KBM-7 (cell line): ENCODE measurements around the gene JAK1.

Experiments used
- DNase-seq: peaks from one replicate; pipeline ENCODE4 v3.0.0-alpha.2; 2015
- in situ Hi-C: fragments of 300-500 bp; cut with MboI; formaldehyde crosslinking; loops from 2 replicates; pipeline ENCODE4 v1.14.3; 2020; ENCODE audit warnings: low sequenced_read_pairs, low pct_unique_long_range_greater_than_20kb, mixed read lengths

JAK1 gene

DNA sequence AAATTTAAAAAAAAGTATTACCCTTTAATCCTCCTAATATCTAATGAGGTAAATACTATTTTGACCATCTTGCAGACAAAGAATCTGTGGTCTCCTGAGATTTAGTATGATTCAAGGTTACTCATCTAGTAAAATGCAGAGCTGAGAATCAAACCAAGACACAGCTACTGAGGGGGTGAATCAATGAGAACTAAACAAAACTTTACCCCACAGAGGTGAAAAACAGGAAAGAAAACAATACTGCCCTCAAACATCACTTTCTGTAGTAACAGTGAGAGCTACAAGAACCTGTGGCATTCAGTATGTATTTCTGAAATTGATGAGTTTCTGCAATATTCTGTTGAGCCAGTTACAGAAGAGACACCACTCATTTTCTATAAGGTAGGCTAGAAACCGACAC is 85.1 kb downstream of the JAK1 start:
- in situ Hi-C loops, result no loop called here
- no peak for DNase-seq

DNA sequence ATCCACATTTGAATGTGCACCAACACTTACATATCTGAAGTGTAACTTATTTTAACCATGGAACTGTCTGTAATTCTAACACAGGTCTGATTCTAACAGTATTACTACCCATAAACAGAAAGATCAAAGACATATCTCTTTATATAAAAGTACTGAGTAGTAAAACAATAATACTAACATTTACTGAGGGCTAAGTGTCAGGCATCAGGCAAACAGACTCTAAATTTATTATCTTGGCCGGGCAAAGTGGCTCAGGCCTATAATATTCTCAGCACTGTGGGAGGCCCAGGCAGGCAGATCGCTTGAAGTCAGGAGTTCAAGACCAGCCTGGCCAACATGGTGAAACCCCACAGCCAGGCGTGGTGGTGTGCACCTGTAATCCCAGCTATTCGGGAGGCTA is 85.9 kb downstream of the JAK1 start:
- DNase-seq, result no peak
- in situ Hi-C loops, result no loop called here

DNA sequence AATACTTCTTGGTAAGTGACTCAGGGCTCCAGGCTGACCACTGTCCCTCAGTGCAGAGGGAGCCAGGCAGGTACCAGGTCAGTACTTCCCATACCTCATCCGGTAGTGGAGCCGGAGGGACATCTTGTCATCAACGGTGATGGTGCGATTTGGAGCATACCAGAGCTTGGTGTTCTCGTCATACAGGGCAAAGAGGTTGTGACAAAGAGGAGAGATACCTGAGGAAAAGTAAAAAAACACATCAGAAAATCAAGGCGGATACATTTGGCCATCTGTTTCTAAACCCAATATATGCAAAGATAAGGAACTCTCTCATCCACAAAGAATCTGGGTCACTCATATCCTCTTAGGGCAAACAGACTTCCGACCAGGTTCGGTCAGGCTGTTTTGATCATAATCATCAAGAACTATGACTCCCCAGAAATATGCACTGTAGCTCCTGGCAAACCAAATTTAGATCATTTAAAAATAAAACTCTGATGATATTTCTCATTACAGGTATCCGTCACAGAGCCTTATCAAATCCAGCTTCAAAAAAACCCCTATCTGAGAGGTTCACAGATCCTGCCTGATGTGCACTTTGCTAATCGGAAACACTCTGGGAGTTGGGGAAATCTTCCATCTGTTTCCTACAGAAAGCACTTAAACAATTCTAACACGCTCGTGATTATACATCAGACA is 87.3 kb downstream of the JAK1 start:
- in situ Hi-C loops, result no loop called here
- no peak for DNase-seq

DNA sequence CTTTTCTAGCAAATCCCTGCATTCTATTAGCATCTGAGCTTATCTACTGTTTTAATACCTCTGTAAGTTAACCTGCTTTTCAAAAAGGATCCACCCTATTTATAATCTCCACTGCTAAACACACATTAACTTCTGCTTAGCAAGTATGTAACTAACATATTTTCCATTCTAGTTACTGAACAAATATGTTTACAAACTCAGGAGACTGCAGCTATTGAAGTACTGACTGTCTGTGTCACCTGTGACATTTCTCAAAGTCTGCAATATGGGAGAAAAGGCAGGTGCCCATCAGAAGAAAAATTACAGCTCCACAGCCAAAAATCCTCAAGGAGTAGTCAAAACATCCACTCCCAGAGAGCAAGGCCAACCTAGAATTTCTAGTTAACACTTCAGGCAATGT is 88.3 kb downstream of the JAK1 start:
- DNase-seq, result no peak
- in situ Hi-C loops, result no loop called here

DNA sequence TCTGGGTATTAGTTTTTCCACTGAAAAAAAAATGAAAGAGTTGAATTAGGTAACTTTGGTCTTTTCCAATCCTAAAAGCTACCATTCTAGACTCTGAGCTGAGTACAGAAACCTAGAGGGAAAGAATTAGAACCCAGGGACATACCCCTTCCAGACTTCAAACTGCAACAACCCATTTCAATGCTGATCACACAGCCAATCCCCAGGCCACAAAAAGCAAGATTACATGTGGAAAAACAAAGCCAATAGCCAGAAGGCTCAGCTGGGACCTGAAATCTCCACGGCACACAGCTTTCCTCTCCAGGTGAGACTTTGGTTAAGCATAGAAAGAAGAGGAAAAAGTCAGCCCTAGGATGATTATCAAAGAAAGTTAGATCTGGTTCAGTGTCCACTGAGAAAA is 88.8 kb downstream of the JAK1 start:
- in situ Hi-C loops, result no loop called here
- DNase-seq, result no peak

DNA sequence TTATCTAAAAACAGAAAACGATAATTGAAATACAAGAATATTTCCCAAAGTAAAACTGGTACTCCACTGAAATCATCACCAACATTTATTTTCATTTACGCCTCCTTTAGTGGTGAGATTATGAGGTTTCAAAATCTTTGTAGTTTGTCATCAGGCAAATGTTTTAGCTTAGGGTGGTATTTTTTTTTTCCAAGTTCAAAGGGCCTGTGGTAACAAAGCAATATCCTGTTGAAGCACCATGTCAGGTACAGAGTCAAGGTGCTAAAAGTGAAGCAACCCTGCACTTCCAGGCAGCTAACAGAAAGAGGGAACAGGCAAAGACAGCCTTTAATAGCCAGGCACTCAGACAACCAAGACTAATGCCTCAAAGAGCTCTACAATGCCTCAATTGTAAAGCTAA is 89.2 kb downstream of the JAK1 start:
- DNase-seq, result no peak
- in situ Hi-C loops, result no loop called here

DNA sequence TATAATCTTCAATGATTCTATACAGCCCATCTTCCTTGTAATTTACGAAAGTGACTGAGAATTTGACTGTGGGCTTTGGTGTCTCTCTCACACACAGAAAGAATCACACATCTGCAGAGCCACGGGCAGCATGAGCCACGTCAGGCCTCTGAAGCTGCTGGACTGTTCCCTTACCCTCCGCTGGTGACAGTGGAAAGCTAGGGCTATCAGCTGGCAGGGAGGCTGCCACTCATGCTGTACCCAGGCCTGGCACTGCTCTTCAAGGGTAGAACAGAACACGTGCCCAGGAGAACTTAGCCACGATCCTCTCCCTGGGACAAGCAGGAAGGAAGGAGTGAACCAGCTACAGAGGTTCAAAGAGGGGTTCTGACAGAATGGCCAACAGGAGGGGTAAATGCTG is 90.7 kb downstream of the JAK1 start:
- in situ Hi-C loops, result no loop called here

DNA sequence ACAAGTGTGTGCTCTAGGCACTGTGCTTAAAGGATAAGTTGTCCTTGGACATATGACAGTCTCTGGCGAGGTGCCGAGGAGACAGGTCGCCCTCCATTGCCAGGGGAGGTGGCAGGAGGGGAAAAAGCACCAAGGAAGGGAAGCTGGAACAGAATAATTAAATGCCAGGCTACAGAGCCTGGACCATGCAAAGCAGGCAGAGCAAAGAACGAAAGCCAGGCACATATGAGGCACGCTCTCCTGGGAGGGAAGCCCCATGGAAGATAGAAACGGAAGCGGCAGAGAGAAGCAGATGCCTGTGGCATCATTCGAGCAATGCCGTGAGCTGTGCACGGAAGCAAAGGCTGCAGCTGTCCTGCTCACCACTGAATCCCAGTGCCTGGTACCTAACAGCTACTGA is 91.2 kb downstream of the JAK1 start:
- no peak for DNase-seq
- in situ Hi-C loops, result no loop called here

More for the DNA sequence above, 90.7 kb downstream of the JAK1 start:
- no peak for DNase-seq

DNA sequence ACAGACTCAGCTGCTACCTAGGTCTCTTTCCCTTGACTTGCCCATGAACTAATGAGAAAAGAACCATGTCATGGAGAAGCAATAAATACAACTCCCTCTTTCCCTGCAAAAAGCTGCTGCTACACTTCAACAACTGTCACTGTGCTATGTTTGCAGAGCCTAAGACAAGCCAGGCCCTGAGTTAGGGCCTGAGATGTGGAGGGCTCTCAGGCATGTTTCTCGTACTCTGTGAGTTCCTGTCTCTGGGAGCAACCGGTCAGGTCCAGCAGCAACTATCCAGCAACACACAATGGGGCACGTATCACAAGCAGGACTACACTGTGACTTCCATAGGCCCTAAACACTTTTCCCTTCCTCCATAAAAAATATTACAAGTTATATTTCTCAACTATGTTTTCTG is 91.7 kb downstream of the JAK1 start:
- in situ Hi-C loops, result no loop called here
- DNase-seq, result no peak

DNA sequence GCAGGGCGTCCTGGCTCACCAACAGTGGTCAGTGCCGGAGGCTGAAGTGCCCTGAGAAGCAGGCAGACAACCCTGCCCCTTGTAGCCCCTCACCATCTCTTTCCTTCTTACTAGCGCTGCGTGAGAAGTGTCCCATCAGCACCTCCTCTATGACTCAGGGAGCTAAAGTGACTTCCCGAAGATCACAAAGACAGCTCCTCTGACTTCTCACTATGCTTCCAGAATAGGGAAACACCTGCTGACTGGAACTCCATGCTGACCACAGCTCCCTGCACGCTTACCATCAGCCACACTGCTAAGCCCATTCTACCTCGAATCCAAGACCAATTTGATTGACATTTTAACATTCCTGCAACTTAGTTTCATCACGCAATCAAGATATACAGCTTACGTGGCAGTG is 92.8 kb downstream of the JAK1 start:
- in situ Hi-C loops, result no loop called here
- DNase-seq, result no peak

DNA sequence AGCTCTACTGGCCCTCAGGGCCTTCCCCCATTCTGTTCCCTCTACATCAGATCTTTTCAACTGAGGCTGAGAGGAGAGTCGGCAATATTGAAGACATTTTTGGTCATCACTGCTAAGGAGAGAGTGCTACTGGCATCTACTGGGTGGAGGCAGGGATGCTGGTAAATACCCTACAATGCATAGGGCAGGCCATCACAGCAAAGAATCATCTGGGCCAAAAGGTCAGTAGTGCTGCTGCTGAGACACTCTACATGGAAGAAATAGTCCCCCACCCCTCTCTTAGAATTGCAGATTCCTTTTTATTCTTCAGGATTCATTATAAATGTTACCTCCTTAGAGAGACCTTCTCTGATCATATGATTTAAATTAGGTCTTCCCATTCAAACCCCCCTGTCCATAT is 94.3 kb downstream of the JAK1 start:
- DNase-seq, result no peak
- in situ Hi-C loops, result no loop called here

DNA sequence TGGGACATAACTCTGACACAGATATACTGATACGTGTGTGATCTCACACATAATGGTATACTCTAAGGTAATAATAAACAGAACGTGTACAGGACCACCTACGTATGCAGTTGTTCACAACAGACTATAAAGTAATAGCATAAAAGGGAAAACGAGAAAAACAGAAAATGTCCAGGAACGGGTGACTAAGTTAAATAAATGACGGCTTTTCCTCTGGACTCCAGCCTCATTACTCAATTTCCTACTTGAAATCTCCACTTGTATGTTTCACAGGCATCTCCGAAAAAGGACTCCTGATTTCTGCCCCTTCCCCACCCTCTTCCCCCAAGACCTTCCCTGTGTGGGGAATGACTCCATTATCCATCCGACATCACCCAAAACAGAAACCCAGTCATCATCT is 95.1 kb downstream of the JAK1 start:
- in situ Hi-C loops, result no loop called here
- DNase-seq, result no peak

DNA sequence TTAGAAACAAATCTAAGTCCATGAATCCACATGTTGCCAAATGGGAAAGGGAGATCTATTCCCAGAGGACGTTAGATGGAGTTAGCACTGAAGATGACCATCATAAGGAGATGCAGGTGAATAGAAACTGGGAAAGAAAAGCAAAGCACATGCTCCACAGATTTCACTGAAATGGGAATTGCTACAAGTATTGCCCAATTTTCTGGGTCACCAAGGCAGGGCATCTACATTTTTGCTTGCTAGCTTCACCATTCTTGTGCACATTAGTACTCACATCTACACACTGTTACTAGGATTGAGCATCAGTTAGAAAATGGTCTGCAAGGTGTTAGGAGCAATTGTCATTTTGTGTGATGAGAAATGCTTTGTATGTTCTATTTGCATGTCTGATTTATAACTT is 99.1 kb downstream of the JAK1 start:
- no peak for DNase-seq
- in situ Hi-C loops, result no loop called here

DNA sequence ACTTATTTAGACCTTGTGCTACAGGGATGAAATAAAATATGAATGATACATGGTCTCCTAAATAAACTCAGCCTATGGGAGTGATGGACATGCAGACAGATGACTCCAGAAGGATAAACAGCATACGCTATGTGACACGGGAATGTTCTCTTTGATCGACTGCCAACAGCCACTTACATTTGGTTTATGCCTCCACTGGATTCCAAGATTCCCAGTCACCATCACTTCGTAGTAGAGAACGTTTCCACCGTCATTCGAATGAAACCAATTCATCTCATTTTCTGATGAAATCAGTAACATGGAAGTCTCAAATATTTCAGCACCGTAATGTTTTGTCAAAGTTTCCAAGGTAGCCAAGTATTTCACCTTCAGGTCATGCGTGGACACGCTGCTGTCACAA is 99.7 kb downstream of the JAK1 start:
- no peak for DNase-seq
- in situ Hi-C loops, result no loop called here

DNA sequence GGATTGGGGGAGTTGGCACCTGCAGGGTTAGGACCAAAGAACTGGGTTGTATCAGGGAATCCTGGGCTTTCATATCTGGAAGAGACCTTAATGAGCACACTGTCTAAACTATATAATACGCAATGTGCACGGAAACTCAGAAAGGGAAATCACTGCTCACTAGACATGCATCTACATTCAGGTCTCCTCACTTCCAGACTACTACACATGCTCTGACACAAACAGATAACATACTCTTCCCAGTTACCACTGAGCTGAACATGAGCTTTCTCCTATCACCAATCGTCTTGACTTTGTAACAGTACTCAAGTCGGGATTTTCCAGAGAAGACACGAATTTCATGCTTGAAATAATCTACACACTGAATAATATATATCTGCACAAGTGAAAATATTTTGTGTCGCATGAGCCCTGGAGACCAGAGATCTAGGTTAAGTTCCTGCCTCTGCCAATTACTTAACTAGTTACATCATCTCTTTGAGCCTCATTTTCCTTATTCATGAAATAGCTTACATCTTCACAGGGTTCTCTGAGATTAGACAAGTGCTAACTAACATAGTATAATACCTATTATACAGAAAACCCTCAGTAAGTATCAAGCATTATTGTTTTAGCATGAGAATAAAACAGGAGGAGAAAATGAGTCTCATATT is 101.1 kb downstream of the JAK1 start:
- in situ Hi-C loops, result no loop called here
- DNase-seq, result peak; percentile 6

DNA sequence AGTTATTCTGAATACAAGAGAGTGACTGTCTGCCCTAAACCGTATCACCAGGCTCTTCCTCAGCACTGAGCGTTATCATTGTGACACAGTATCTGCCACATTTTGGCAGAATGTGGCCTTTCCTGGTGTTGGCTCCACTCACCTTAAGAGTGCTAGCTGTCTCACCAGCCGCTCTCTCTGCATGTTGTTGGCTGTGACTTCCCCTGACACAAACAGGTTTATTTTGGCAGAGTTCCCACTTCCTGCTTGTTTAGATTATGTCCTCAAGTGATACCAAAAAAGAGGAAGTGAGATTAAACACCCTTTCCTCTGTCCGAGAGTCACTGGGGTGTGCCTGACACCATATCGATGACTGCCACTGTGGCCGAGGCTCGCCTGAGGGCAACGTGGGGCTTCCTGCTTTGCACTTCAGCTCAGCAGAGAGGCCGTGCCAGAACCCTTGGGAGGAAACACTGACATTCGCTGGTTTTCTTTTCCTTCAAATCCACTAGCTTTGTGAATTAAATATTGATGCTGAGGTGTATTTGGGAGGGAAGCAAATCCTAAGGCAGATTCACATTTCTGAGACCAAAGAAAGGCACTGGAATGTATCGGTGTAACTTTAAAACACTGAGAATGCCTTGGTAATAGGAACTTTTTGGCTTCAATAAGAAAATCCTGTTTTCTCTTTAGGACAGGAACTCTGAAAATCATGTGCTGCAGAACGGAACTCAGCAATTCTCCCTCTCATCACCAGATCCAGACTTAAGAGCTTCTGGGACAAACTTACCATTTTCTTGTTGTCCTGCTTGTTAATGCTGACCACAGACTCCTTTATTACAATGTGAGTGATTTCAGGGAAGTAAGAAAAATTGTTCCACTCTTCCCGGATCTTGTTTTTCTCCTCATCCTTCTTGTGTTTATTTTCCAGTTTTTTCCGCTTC is 102.1 kb downstream of the JAK1 start:
- in situ Hi-C loops, result no loop called here
- DNase-seq, result peak; percentile 99

DNA sequence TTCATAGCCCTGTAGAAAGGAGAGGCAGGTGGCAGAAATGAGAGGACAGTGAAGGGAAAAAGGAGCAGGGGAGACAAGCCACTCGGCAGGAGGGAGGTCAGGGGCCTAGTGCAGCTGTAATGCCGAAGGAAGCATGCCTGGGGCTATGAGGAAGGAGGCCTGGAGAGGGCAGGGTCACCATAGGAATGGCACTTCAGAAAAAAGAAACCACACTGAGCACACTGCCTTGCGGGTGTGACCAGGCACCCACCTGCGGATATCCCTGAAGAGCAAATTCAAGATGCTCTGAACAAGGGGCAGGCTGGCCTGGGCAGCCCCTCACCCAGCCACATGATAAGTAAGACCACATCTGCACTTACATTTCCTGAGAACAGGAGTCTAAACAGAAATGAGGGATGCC is 104.7 kb downstream of the JAK1 start:
- in situ Hi-C loops, result no loop called here
- peak; percentile 19 for DNase-seq

DNA sequence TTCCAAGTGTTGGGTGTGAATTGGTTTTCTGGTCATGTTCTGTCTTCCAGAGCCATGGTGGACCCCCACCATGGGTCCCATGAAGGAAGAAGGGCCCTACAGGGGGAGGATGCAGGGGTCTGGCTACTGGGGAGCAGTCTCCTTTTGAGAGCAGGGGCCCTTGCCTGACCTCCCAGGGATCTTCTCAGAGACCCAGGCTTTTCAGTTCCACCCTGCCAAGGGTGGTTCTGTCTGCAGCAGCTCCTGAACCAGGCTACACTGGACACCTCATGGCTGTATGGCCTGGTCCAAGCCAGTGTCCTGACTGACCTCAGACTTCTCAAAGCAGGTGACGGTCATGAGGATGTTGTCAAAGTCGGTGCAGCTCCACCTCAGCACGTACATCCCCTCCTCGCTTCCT is 109.0 kb downstream of the JAK1 start:
- no peak for DNase-seq
- in situ Hi-C loops, result no loop called here

DNA sequence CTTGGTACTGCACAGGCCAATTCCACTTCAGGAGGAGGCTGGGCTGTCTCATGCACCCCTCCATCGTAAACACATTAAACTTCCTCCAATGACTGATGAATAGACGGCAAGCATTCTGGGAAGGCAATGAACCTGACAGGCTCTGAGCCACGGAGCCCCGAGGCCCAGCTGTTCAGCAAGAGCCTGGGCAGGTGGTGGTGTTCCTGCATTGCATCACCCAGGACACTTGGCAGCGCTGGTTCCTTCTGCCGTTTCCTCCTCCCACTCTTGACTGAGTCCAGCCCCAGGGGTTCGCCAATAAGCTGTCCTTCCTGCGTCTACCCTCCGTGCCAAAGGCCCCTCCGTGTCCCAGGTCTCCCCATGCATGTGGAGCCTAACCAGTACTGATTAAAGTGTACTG is 109.8 kb downstream of the JAK1 start:
- DNase-seq, result peak; percentile 36
- in situ Hi-C loops, result no loop called here

DNA sequence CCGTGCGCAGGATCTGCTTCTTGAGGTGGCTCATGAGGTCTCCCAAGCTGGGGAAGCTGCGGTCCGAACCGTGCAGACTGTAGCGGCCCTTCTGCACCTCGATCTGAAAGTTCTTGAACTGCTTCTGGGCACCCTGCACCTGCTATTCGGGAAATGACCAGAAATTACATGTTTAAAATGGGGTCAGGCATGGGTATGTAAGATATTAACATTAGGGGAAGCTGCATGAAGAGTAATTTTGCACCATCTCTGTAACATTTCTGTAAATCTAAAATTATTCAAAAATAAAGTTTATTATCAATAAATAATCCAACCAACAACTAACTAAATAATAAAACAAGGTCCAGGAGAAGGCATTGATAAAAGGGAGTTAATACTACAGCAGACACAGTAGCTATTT is 110.8 kb downstream of the JAK1 start:
- in situ Hi-C loops, result no loop called here
- no peak for DNase-seq
